GM21723 (cell line): ENCODE results near the gene C17orf107.

Source experiments
- ATAC-seq: cut with Tn5 transposase; IDR thresholded peaks from one replicate; pipeline ENCODE4 v1.9.1; 2021; ENCODE audit warnings: mild to moderate bottlenecking, moderate library complexity; ENCODE audit not compliant: unreplicated experiment

C17orf107 gene

DNA sequence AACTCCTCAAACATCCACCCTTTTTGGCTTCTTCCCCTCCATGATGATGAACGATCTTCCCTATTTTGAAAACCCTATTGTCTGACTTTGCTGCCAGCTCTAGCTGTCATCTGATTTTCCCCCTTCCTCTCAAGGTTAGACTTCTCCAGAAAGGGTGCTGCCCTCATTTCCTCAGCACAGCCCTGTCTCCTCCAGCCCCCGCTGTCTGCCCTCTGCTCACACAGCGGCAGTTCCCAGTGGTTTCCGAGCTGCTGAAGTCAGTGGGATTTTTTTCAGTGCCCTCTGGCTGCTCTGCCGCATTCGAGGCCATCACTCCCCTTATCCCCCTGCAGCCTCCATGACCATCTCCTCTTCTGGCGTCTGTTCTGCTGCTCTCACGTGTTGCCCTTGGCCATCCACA is 26.6 kb upstream of the C17orf107 start:
- ATAC-seq = no peak

DNA sequence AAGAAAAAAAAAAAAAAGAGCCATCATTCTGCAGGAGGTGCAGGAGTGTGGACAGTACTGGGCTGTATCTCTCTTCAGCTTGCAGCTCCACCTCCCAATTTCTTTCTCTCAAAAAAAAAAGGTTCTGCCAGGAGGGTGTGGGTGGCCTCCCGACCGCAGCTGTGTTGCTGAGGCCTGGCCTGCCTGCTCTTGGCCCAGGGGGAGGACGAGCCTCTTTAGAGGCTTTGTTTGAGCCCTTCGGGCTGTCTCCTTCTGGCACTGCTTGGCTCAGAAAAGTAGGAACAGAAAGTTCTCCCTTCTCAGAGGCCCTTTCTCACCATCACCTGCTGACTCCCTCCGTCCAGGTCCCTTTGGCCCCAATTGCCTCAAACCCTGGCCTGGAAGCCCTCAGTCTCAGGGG is 22.2 kb upstream of the C17orf107 start:
- no peak for ATAC-seq

DNA sequence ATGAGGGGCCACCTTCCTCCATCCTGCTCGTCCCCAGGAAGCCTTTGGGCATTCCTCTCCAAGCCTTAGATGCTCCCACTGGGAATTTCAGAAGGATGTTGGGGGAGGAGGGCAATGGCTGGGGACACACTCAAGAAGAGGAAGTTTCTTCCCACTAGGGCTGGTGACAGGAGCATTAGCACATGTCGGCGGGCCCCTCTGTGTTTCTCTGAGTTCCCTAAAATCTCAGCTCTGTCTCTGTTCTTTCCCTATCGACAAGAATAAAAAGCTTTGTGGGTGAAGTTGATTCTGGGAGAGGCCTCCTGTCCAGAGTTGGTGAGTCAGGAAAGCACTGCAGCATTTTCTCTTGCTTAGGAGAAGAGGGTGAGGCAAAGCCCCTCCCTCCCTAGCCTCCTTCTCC is 19.7 kb upstream of the C17orf107 start:
- ATAC-seq = no peak

DNA sequence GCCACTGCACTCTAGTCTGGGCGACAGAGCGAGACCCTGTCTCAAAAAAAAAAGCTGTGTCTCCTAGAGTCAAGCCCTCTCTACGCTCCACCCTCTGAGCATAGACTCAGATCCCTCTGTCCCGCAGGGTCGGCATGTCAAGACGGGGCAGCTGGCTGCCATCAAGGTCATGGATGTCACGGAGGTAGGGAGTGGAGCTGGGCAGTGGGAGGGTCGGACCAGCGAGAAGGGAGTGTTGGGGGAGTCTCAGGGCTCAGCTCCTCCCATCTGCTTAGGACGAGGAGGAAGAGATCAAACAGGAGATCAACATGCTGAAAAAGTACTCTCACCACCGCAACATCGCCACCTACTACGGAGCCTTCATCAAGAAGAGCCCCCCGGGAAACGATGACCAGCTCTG is 18.5 kb upstream of the C17orf107 start:
- ATAC-seq = no peak

DNA sequence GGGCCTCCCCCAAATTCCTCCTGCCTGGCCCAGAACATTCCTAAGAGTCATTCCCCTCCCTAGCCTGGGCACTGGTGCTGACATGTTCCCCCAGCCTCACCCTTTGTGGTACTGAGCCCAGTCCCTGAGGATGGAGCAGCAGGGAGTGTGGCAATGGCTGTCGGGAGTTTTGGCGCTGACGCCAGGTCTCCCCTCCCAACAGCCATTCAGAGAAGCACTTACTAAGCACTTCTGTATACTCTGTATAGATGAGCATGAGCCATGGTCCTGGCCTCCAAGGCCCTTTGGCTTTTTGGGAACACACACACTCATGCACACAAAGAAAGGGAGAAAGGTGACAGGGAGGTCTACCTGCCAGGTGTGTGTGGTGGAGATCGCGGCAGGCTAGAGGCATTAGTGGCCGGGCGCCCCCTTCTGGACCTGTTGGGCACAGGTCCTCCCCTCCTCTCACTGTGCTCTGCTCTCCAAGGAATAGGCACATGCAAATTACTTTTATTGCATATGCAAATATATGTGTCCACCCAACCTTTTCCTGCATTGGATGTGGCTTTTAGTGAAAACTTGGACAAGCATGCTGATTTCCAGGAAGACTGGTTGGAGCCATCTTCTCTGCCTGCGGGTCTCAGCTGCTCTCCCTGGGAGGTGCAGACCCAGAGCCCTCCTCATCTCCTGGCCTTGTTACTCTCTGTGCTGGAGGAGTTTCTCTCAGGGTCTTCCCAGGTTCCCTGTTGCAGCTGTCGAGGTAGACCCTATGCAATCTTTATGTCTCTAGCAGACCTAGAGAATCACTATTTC is 17.4 kb upstream of the C17orf107 start:
- ATAC-seq = no peak

DNA sequence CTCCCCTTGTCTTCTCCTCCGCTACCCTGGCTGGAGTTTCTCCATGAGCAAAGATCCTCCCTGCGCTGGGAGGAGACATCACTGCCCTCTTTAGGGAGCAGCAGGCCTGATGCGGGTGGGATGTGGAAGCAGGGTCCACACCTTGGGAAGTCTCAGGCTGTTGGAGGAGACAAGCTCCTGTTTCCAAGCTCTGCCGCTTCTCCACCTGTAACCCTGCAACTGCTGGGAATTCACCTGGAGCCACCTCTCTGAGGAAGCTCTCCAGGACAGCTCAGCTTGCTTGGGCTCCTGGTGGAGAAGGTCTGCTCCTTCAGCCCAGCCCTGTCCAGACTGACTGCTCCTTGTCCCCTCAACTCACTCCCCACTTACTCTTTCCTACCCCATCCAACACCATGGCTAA is 14.8 kb upstream of the C17orf107 start:
- ATAC-seq = no peak

DNA sequence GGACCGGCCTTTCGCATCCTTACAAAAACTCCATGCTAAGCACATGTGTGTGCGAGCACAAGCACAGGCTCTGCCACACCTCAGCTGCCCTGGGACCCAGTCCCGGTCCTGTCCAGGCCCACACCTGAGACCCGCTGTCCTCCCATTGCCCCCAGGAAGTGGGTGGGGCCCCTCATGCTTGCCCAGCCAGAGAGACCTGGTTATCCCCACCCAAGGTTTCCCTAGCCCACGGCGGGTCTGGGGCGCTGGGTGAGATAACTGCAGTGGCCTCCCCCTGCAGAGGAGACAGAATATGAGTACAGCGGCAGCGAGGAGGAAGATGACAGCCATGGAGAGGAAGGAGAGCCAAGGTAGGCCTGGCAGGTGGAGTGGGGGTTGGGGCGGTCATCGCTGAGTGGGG is 12.5 kb upstream of the C17orf107 start:
- ATAC-seq = no peak

DNA sequence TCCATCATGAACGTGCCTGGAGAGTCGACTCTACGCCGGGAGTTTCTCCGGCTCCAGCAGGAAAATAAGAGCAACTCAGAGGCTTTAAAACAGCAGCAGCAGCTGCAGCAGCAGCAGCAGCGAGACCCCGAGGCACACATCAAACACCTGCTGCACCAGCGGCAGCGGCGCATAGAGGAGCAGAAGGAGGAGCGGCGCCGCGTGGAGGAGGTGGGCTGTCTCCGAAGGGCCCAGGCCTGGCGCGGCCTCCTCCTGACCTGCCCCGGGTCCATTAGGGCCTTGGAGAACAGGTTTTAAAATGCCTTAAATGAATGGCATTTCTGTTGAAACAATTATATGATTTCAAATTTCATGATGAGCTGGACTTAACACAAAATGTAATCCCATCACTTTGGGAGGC is 11.8 kb upstream of the C17orf107 start:
- ATAC-seq = no peak

DNA sequence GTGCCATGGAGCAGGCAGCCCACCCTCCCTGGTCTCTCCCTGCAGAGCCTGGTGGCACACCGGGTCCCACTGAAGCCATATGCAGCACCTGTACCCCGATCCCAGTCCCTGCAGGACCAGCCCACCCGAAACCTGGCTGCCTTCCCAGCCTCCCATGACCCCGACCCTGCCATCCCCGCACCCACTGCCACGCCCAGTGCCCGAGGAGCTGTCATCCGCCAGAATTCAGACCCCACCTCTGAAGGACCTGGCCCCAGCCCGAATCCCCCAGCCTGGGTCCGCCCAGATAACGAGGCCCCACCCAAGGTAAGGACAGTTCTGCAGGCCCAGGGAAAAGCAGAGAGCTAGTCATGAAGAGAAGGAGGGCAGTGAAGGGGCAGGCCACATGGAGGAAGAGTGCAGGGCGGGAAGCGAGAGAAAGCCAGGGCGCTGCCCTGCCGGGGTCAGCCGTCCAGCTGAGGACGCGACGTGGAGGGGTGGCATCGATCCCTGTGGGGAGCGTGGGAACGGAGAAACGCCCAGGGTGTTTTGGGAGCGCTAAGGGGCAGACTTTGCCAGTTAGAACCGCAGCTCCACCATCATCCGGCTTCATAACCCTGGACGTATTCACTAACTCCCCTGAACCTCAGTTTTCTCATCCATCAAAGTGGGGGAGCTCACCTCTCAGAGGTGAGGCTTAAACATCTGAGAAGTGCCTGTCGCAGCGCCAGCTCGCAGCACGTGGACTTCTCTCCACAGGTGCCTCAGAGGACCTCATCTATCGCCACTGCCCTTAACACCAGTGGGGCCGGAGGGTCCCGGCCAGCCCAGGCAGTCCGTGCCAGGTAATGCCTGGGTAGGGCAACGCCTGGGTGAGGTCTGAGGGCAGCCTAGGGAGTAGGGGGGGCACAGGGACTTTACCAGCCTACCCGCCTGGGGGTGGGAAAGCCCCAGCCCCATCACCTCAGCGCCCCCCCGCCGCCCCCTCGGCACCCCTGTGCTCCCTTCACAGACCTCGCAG is 7.6 kb upstream of the C17orf107 start:
- ATAC-seq = no peak

DNA sequence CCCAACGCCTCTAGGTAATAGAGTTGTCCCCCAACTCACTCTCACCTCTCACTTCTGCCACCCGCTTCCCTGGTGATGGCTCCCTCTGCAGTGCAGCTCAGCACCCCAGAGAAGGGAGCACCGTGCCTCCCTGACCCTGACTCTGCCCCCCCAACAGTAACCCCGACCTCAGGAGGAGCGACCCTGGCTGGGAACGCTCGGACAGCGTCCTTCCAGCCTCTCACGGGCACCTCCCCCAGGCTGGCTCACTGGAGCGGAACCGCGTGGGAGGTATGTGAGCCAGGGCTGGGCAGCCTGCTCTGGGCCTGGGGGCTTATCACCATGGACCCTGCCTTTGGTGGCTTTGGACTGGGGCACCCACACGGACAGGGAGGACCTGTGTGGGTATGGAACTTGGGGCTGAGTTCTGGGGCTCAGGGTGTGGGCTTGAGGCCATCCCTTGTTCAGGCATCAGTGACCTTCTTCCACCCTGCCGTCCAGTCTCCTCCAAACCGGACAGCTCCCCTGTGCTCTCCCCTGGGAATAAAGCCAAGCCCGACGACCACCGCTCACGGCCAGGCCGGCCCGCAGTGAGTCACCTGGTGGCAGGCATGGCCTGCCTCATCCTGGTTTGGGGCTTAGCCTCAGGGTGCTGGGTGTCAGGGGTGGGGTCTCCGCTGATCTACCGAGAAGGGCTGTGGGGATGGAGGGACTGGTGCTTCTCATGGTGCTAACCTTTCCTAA is 6.7 kb upstream of the C17orf107 start:
- ATAC-seq = no peak

DNA sequence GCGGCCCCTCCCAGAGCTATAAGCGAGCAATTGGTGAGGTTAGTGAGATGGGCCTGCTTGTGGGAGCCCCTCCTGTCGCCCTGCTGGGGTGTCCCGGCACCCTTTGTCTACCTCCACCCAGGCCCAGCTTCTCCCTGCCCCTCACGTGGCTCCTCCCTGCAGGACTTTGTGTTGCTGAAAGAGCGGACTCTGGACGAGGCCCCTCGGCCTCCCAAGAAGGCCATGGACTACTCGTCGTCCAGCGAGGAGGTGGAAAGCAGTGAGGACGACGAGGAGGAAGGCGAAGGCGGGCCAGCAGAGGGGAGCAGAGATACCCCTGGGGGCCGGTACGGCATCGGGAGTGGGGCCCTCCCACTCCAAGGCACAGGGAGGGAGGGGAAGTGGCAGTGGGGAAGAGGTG is 6.1 kb upstream of the C17orf107 start:
- ATAC-seq = no peak

DNA sequence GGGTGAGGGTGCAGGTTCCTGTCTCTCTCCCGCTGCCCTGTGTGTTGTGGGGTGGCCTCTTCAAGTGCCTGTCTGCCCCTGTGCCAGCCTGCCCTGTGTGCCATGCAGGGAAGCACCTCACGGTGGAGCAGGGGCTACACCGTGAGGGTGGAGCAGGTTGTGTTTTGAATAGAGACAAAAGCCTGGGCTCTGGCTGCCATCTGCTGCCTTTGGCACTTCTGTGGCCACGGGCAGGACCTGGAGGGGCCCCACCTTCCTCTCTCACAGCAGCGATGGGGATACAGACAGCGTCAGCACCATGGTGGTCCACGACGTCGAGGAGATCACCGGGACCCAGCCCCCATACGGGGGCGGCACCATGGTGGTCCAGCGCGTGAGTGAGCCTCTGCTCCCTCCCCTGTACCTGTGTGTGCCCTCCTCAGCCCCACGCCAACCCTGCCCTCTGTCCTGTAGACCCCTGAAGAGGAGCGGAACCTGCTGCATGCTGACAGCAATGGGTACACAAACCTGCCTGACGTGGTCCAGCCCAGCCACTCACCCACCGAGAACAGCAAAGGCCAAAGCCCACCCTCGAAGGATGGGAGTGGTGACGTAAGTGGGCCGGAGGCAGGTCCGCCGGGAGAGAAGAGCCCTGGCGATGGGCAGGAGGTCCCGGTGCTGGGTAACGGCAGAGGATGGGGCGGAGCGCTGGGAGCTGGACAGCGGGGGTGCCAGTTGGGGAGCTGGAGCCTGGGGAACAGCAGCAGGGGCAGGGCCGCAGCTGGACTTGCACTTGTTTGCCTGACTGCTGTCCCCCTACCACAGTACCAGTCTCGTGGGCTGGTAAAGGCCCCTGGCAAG is 5.4 kb upstream of the C17orf107 start:
- ATAC-seq = no peak

DNA sequence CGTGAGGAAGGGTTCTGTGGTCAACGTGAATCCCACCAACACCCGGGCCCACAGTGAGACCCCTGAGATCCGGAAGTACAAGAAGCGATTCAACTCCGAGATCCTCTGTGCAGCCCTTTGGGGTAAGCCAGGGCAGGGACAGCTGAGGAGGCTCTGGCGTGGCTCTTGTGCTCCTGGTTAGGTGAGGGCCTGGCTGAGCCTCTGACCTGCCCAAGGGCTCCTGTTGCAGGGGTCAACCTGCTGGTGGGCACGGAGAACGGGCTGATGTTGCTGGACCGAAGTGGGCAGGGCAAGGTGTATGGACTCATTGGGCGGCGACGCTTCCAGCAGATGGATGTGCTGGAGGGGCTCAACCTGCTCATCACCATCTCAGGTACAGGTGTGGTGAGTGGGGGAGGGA is 4.2 kb upstream of the C17orf107 start:
- no peak for ATAC-seq

DNA sequence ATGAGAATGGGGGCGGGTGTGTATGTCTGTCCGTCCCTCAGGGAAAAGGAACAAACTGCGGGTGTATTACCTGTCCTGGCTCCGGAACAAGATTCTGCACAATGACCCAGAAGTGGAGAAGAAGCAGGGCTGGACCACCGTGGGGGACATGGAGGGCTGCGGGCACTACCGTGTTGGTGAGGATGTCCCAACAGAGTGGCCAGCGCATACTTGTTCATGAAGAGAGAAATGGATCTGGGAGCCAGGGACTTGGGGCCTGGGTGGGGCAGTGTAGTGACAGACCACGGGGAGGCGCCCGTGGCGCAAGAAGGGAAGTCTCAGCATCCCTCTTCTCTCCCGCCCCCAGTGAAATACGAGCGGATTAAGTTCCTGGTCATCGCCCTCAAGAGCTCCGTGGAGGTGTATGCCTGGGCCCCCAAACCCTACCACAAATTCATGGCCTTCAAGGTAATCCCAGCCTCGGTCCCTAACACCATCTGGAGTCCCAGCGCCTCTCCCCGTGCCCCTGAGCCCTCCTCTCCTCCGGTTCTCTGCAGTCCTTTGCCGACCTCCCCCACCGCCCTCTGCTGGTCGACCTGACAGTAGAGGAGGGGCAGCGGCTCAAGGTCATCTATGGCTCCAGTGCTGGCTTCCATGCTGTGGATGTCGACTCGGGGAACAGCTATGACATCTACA is 3.5 kb upstream of the C17orf107 start:
- ATAC-seq = no peak

DNA sequence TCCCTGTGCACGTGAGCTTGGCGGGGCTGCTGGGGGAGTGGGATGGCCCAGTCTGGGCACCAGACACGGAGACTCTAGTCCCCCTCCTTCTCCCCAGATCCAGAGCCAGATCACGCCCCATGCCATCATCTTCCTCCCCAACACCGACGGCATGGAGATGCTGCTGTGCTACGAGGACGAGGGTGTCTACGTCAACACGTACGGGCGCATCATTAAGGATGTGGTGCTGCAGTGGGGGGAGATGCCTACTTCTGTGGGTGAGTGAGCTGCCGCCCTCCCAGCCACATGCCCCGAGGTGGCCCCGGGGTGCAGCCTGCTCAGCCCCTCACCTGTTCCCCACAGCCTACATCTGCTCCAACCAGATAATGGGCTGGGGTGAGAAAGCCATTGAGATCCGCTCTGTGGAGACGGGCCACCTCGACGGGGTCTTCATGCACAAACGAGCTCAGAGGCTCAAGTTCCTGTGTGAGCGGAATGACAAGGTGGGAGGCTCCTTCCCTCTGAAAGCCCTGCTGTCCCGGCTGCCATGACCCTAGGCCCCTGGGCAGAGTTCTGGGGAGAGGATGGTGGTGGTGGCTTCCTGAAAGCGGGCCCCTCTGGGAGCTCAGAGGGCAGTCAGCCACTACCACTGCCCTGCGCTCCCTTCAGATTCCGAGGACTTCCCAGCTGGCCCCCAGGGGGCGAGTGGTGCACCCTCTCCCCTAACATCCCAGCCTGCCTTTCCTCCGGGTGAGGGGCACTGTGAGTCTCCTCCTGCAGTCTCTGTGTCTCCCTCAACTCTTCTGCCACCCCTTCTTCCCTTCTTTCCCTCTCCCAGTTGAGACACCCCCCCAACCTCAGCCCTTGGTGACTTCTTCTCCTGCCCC is 2.8 kb upstream of the C17orf107 start:
- no peak for ATAC-seq

DNA sequence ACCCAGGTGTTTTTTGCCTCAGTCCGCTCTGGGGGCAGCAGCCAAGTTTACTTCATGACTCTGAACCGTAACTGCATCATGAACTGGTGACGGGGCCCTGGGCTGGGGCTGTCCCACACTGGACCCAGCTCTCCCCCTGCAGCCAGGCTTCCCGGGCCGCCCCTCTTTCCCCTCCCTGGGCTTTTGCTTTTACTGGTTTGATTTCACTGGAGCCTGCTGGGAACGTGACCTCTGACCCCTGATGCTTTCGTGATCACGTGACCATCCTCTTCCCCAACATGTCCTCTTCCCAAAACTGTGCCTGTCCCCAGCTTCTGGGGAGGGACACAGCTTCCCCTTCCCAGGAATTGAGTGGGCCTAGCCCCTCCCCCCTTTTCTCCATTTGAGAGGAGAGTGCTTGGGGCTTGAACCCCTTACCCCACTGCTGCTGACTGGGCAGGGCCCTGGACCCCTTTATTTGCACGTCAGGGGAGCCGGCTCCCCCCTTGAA is 2.1 kb upstream of the C17orf107 start:
- ATAC-seq = no peak

DNA sequence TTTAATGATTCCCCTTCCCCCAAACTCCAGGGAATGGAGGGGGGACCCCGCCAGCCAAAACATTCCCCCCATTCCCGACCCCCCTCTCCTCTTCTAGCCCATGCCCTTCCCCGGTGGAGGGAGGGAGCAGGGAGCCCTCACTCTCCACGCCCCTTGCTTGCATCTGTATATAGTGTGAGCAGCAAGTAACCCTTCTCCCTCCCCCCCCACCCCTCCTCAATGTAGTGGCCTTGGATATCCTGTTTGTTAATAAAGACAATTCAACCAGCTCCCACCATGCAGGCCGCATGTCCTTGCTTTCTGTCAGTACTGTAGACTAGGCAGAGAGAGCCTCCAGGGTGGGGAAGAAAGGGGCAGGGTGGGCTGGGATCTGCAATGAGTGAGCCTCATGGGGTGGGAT is 1.6 kb upstream of the C17orf107 start:
- no peak for ATAC-seq

DNA sequence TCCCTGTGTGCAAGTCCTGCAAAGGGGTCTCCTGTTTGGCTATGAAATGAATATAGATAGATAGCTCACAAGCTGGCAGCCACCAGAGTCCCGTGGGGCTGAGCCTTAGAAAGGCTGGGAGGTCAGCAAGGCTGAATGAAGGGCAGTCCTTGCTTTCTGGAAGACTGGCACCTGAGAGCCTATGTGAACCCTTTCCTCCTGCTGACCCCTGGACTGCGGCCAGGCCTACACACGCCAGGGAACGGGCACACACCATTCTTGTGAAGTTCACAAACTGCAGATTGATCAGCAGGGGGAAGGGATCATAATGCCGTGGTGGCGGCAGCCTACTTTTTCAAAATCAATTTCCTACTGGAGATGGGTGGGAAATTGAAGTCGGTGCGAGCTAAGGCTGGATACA is 985 bp upstream of the C17orf107 start:
- no peak for ATAC-seq

DNA sequence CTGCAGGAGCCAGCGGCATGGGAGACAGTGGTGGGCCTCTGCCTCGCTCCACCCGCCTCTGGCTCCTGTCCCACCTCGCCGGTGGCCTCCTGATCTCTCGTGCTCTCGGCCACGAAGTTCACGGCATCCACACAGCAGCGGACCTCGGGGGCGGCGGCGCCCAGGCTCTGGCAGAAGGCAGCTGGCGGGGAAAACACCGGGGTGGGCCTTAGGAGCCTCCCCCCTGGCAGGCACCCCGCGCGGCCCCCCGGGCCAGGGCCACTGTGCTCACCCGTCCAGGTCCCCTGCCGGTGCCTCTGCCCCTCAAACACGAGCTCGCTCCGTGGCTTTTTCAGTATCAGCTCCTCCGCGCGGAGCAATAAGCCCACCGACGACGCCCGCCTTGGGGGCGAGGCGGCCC is 409 bp upstream of the C17orf107 start:
- no peak for ATAC-seq
